ENCODE measurements around the gene RCN1. TPM values are rescaled to one million over a fixed set of nuclear protein-coding genes. Genes with fewer than 3 reads are reported as not detected.

RCN1 gene
- total RNA-seq, 1 donor from 2014 or later, result 145 TPM

GRCh38 chr11:32079553-32079952, 11.3 kb upstream of the RCN1 start:
- no peak for DNase-seq (ENCODE audit: low read depth in 2 of 2)

GRCh38 chr11:32080361-32080980, 10.4 kb upstream of the RCN1 start:
- no peak for DNase-seq (ENCODE audit: low read depth in 2 of 2)

- peak; percentile 65 to 81 for DNase-seq (ENCODE audit: low read depth in 2 of 2)
Observed at GRCh38 chr11:32081129-32081641, 9.7 kb upstream of the RCN1 start.

GRCh38 chr11:32081901-32082300, 9.0 kb upstream of the RCN1 start:
- DNase-seq (ENCODE audit: low read depth in 2 of 2), result no peak

- DNase-seq (ENCODE audit: low read depth in 2 of 2), result no peak
Observed at GRCh38 chr11:32082346-32082986, 8.4 kb upstream of the RCN1 start.

GRCh38 chr11:32087597-32087996, 3.3 kb upstream of the RCN1 start:
- DNase-seq (ENCODE audit: low read depth in 2 of 2), result peak; percentile 17 to 33

GRCh38 chr11:32088117-32088941, 2.5 kb upstream of the RCN1 start:
- peak; percentile 85 to 88 for DNase-seq (ENCODE audit: low read depth in 2 of 2)

- no peak for DNase-seq (ENCODE audit: low read depth in 2 of 2)
Observed at GRCh38 chr11:32092581-32093170, 1.8 kb downstream of the RCN1 start.

GRCh38 chr11:32094923-32095322, 4.0 kb downstream of the RCN1 start:
- no peak for DNase-seq (ENCODE audit: low read depth in 2 of 2)

- DNase-seq (ENCODE audit: low read depth in 2 of 2), result no peak
Observed at GRCh38 chr11:32098142-32098903, 7.4 kb downstream of the RCN1 start.

GRCh38 chr11:32099516-32099915, 8.6 kb downstream of the RCN1 start:
- no peak for DNase-seq (ENCODE audit: low read depth in 2 of 2)

GRCh38 chr11:32100495-32100894, 9.6 kb downstream of the RCN1 start:
- no peak for DNase-seq (ENCODE audit: low read depth in 2 of 2)

GRCh38 chr11:32101791-32102190, 10.9 kb downstream of the RCN1 start:
- DNase-seq (ENCODE audit: low read depth in 2 of 2), result peak in 1 of 2 donors; percentile 19

- peak; percentile 66 to 81 for DNase-seq (ENCODE audit: low read depth in 2 of 2)
Observed at GRCh38 chr11:32103121-32103719, 12.3 kb downstream of the RCN1 start.

GRCh38 chr11:32103941-32104340, 13.1 kb downstream of the RCN1 start:
- DNase-seq (ENCODE audit: low read depth in 2 of 2), result no peak

GRCh38 chr11:32105871-32106560, 15.1 kb downstream of the RCN1 start:
- no peak for DNase-seq (ENCODE audit: low read depth in 2 of 2)

- no peak for DNase-seq (ENCODE audit: low read depth in 2 of 2)
Observed at GRCh38 chr11:32107647-32108046, 16.8 kb downstream of the RCN1 start.

- DNase-seq (ENCODE audit: low read depth in 2 of 2), result no peak
Observed at GRCh38 chr11:32108576-32108975, 17.7 kb downstream of the RCN1 start.

GRCh38 chr11:32109138-32109537, 18.3 kb downstream of the RCN1 start:
- peak in 1 of 2 donors; percentile 50 for DNase-seq (ENCODE audit: low read depth in 2 of 2)

- DNase-seq (ENCODE audit: low read depth in 2 of 2), result no peak
Observed at GRCh38 chr11:32109592-32109991, 18.7 kb downstream of the RCN1 start.

All from lung microvascular endothelial cell (primary cell).